Measurements from ENCODE around the gene ZNF664.

The ZNF664 gene

GRCh38 chr12:123958462-123958861, 14.6 kb upstream of the ZNF664 start:
- no peaks in the 10 kb centered on the region for H3K9me3 ChIP-seq (ENCODE audit: control insufficient read depth in 5 of 5, low read length in 5 of 5)
- no peak overlapping the region for H3K4me3 ChIP-seq (ENCODE audit: low read depth in 1 of 5, low read length in 5 of 5)
- H3K27ac ChIP-seq (ENCODE audit: low read depth, low read length) = no peak overlapping the region
- H3K27me3 ChIP-seq (ENCODE audit: control insufficient read depth in 5 of 5, insufficient read depth in 4 of 5, low read length in 5 of 5) = no peaks in the 10 kb centered on the region
- peaks cover 0 to 8% (median 0%) of the 10 kb centered on the region in 5 donors for H3K36me3 ChIP-seq (ENCODE audit: control insufficient read depth in 5 of 5, insufficient read depth in 5 of 5, low read length in 5 of 5)
- H3K4me1 ChIP-seq (ENCODE audit: control insufficient read depth in 5 of 5, insufficient read depth in 5 of 5, low read length in 5 of 5) = no peaks in the 10 kb centered on the region
- no peak overlapping the region for H3K9ac ChIP-seq (ENCODE audit: low read length in 5 of 5)

GRCh38 chr12:123958876-123959275, 14.1 kb upstream of the ZNF664 start:
- no peak overlapping the region for H3K27ac ChIP-seq (ENCODE audit: low read depth, low read length)

GRCh38 chr12:123960029-123960735, 12.8 kb upstream of the ZNF664 start:
- Histone ChIP-seq H3K27me3 (ENCODE audit: control insufficient read depth in 5 of 5, insufficient read depth in 4 of 5, low read length in 5 of 5) (no peaks in the 10 kb centered on the region), H3K4me3 (ENCODE audit: low read depth in 1 of 5, low read length in 5 of 5) (no peak overlapping the region), H3K9ac (ENCODE audit: low read length in 5 of 5) (no peak overlapping the region), H3K36me3 (ENCODE audit: control insufficient read depth in 5 of 5, insufficient read depth in 5 of 5, low read length in 5 of 5) (peaks cover 0 to 8% (median 0%) of the 10 kb centered on the region in 5 donors), H3K4me1 (ENCODE audit: control insufficient read depth in 5 of 5, insufficient read depth in 5 of 5, low read length in 5 of 5) (no peaks in the 10 kb centered on the region), H3K9me3 (ENCODE audit: control insufficient read depth in 5 of 5, low read length in 5 of 5) (no peaks in the 10 kb centered on the region), H3K27ac (ENCODE audit: low read depth, low read length) (no peak overlapping the region)

More at GRCh38 chr12:123958876-123959275, 14.1 kb upstream of the ZNF664 start:
- Histone ChIP-seq H3K4me1 (ENCODE audit: control insufficient read depth in 5 of 5, insufficient read depth in 5 of 5, low read length in 5 of 5) (no peaks in the 10 kb centered on the region), H3K27me3 (ENCODE audit: control insufficient read depth in 5 of 5, insufficient read depth in 4 of 5, low read length in 5 of 5) (no peaks in the 10 kb centered on the region), H3K36me3 (ENCODE audit: control insufficient read depth in 5 of 5, insufficient read depth in 5 of 5, low read length in 5 of 5) (peaks cover 0 to 8% (median 0%) of the 10 kb centered on the region in 5 donors), H3K4me3 (ENCODE audit: low read depth in 1 of 5, low read length in 5 of 5) (no peak overlapping the region), H3K9me3 (ENCODE audit: control insufficient read depth in 5 of 5, low read length in 5 of 5) (no peaks in the 10 kb centered on the region), H3K9ac (ENCODE audit: low read length in 5 of 5) (no peak overlapping the region)

- H3K4me1 ChIP-seq (ENCODE audit: control insufficient read depth in 5 of 5, insufficient read depth in 5 of 5, low read length in 5 of 5) = no peaks in the 10 kb centered on the region
- peaks cover 0 to 12% (median 0%) of the 10 kb centered on the region in 5 donors for H3K36me3 ChIP-seq (ENCODE audit: control insufficient read depth in 5 of 5, insufficient read depth in 5 of 5, low read length in 5 of 5)
- no peak overlapping the region for H3K27ac ChIP-seq (ENCODE audit: low read depth, low read length)
- no peaks in the 10 kb centered on the region for H3K9me3 ChIP-seq (ENCODE audit: control insufficient read depth in 5 of 5, low read length in 5 of 5)
- H3K27me3 ChIP-seq (ENCODE audit: control insufficient read depth in 5 of 5, insufficient read depth in 4 of 5, low read length in 5 of 5) = no peaks in the 10 kb centered on the region
- no peak overlapping the region for H3K4me3 ChIP-seq (ENCODE audit: low read depth in 1 of 5, low read length in 5 of 5)
- H3K9ac ChIP-seq (ENCODE audit: low read length in 5 of 5) = no peak overlapping the region
These were observed 12.2 kb upstream of the ZNF664 start for GRCh38 chr12:123960856-123961255.

- H3K4me1 ChIP-seq (ENCODE audit: control insufficient read depth in 5 of 5, insufficient read depth in 5 of 5, low read length in 5 of 5) = no peaks in the 10 kb centered on the region
- H3K9ac ChIP-seq (ENCODE audit: low read length in 5 of 5) = no peak overlapping the region
- no peak overlapping the region for H3K4me3 ChIP-seq (ENCODE audit: low read depth in 1 of 5, low read length in 5 of 5)
- H3K27ac ChIP-seq (ENCODE audit: low read depth, low read length) = no peak overlapping the region
- no peaks in the 10 kb centered on the region for H3K27me3 ChIP-seq (ENCODE audit: control insufficient read depth in 5 of 5, insufficient read depth in 4 of 5, low read length in 5 of 5)
- H3K36me3 ChIP-seq (ENCODE audit: control insufficient read depth in 5 of 5, insufficient read depth in 5 of 5, low read length in 5 of 5) = peaks cover 0 to 12% (median 3%) of the 10 kb centered on the region in 5 donors
- no peaks in the 10 kb centered on the region for H3K9me3 ChIP-seq (ENCODE audit: control insufficient read depth in 5 of 5, low read length in 5 of 5)
These were observed 11.2 kb upstream of the ZNF664 start for GRCh38 chr12:123961585-123962345.

- H3K4me3 ChIP-seq (ENCODE audit: low read depth in 1 of 5, low read length in 5 of 5) = no peak overlapping the region
- no peaks in the 10 kb centered on the region for H3K27me3 ChIP-seq (ENCODE audit: control insufficient read depth in 5 of 5, insufficient read depth in 4 of 5, low read length in 5 of 5)
- H3K9ac ChIP-seq (ENCODE audit: low read length in 5 of 5) = no peak overlapping the region
- H3K27ac ChIP-seq (ENCODE audit: low read depth, low read length) = no peak overlapping the region
- no peaks in the 10 kb centered on the region for H3K4me1 ChIP-seq (ENCODE audit: control insufficient read depth in 5 of 5, insufficient read depth in 5 of 5, low read length in 5 of 5)
- peaks cover 0 to 12% (median 3%) of the 10 kb centered on the region in 5 donors for H3K36me3 ChIP-seq (ENCODE audit: control insufficient read depth in 5 of 5, insufficient read depth in 5 of 5, low read length in 5 of 5)
- H3K9me3 ChIP-seq (ENCODE audit: control insufficient read depth in 5 of 5, low read length in 5 of 5) = no peaks in the 10 kb centered on the region
These were observed 10.5 kb upstream of the ZNF664 start for GRCh38 chr12:123962513-123962912.

GRCh38 chr12:123963821-123964220, 9.2 kb upstream of the ZNF664 start:
- H3K9me3 ChIP-seq (ENCODE audit: control insufficient read depth in 5 of 5, low read length in 5 of 5) = no peaks in the 10 kb centered on the region
- H3K4me3 ChIP-seq (ENCODE audit: low read depth in 1 of 5, low read length in 5 of 5) = no peak overlapping the region
- no peaks in the 10 kb centered on the region for H3K27me3 ChIP-seq (ENCODE audit: control insufficient read depth in 5 of 5, insufficient read depth in 4 of 5, low read length in 5 of 5)
- peaks cover 0 to 4% (median 0%) of the 10 kb centered on the region in 5 donors for H3K4me1 ChIP-seq (ENCODE audit: control insufficient read depth in 5 of 5, insufficient read depth in 5 of 5, low read length in 5 of 5)
- no peak overlapping the region for H3K27ac ChIP-seq (ENCODE audit: low read depth, low read length)
- H3K36me3 ChIP-seq (ENCODE audit: control insufficient read depth in 5 of 5, insufficient read depth in 5 of 5, low read length in 5 of 5) = peaks cover 0 to 7% (median 3%) of the 10 kb centered on the region in 5 donors
- no peak overlapping the region for H3K9ac ChIP-seq (ENCODE audit: low read length in 5 of 5)

- Histone ChIP-seq H3K27ac (ENCODE audit: low read depth, low read length) (no peak overlapping the region), H3K4me3 (ENCODE audit: low read depth in 1 of 5, low read length in 5 of 5) (no peak overlapping the region), H3K9ac (ENCODE audit: low read length in 5 of 5) (no peak overlapping the region), H3K4me1 (ENCODE audit: control insufficient read depth in 5 of 5, insufficient read depth in 5 of 5, low read length in 5 of 5) (peaks cover 0 to 13% (median 0%) of the 10 kb centered on the region in 5 donors), H3K36me3 (ENCODE audit: control insufficient read depth in 5 of 5, insufficient read depth in 5 of 5, low read length in 5 of 5) (peaks cover 0 to 5% (median 3%) of the 10 kb centered on the region in 5 donors), H3K27me3 (ENCODE audit: control insufficient read depth in 5 of 5, insufficient read depth in 4 of 5, low read length in 5 of 5) (no peaks in the 10 kb centered on the region), H3K9me3 (ENCODE audit: control insufficient read depth in 5 of 5, low read length in 5 of 5) (no peaks in the 10 kb centered on the region)
These were observed 7.6 kb upstream of the ZNF664 start for GRCh38 chr12:123965382-123965781.

GRCh38 chr12:123966596-123966995, 6.4 kb upstream of the ZNF664 start:
- Histone ChIP-seq H3K9me3 (ENCODE audit: control insufficient read depth in 5 of 5, low read length in 5 of 5) (no peaks in the 10 kb centered on the region), H3K36me3 (ENCODE audit: control insufficient read depth in 5 of 5, insufficient read depth in 5 of 5, low read length in 5 of 5) (peaks cover 0 to 5% (median 3%) of the 10 kb centered on the region in 5 donors), H3K4me1 (ENCODE audit: control insufficient read depth in 5 of 5, insufficient read depth in 5 of 5, low read length in 5 of 5) (peaks cover 0 to 17% (median 5%) of the 10 kb centered on the region in 5 donors), H3K4me3 (ENCODE audit: low read depth in 1 of 5, low read length in 5 of 5) (no peak overlapping the region), H3K27me3 (ENCODE audit: control insufficient read depth in 5 of 5, insufficient read depth in 4 of 5, low read length in 5 of 5) (no peaks in the 10 kb centered on the region), H3K27ac (ENCODE audit: low read depth, low read length) (no peak overlapping the region), H3K9ac (ENCODE audit: low read length in 5 of 5) (no peak overlapping the region)

- Histone ChIP-seq H3K36me3 (ENCODE audit: control insufficient read depth in 5 of 5, insufficient read depth in 5 of 5, low read length in 5 of 5) (peaks cover 0 to 5% (median 3%) of the 10 kb centered on the region in 5 donors), H3K27ac (ENCODE audit: low read depth, low read length) (no peak overlapping the region), H3K9me3 (ENCODE audit: control insufficient read depth in 5 of 5, low read length in 5 of 5) (no peaks in the 10 kb centered on the region), H3K4me1 (ENCODE audit: control insufficient read depth in 5 of 5, insufficient read depth in 5 of 5, low read length in 5 of 5) (peaks cover 0 to 20% (median 10%) of the 10 kb centered on the region in 5 donors), H3K9ac (ENCODE audit: low read length in 5 of 5) (no peak overlapping the region), H3K4me3 (ENCODE audit: low read depth in 1 of 5, low read length in 5 of 5) (no peak overlapping the region), H3K27me3 (ENCODE audit: control insufficient read depth in 5 of 5, insufficient read depth in 4 of 5, low read length in 5 of 5) (no peaks in the 10 kb centered on the region)
These were observed 5.9 kb upstream of the ZNF664 start for GRCh38 chr12:123967121-123967586.

Data from subcutaneous abdominal adipose tissue (tissue), 5 donors.